HFFc6 (cell line): ENCODE results near the gene PAX4. TPM values are rescaled to one million over a fixed set of nuclear protein-coding genes. Genes with fewer than 3 reads are reported as not detected.
A peak's percentile ranks its signal among the peaks of the same experiment; 100 is the strongest.

ENCODE experiments used
- DNase-seq: peaks from one replicate; pipeline ENCODE4 v3.0.0-alpha.2; 2018
- H3K27ac Mint-ChIP-seq: 2 replicates; pipeline ENCODE4 v1.8.0; 2020; ENCODE audit warnings: mild to moderate bottlenecking, mixed read lengths
- H3K27me3 Mint-ChIP-seq: 2 replicates; pipeline ENCODE4 v1.8.0; 2021; ENCODE audit warnings: mild to moderate bottlenecking, moderate library complexity, mixed read lengths; ENCODE audit not compliant: insufficient read depth
- H3K36me3 Mint-ChIP-seq: 2 replicates; pipeline ENCODE4 v1.8.0; 2021; ENCODE audit warnings: low read depth, mixed read lengths
- H3K4me1 Mint-ChIP-seq: 2 replicates; pipeline ENCODE4 v1.8.0; 2020; ENCODE audit warnings: low read depth, mixed read lengths
- H3K4me3 Mint-ChIP-seq: 2 replicates; pipeline ENCODE4 v1.8.0; 2020; ENCODE audit warnings: mild to moderate bottlenecking, moderate library complexity, mixed read lengths
- H3K9me3 Mint-ChIP-seq: 2 replicates; pipeline ENCODE4 v1.8.0; 2020; ENCODE audit warnings: mild to moderate bottlenecking, mixed read lengths
- total RNA-seq, 6 experiments: library from RNA; stranded (reverse); fragmentation: NEBNext Ultra II Directional; extraction: Animal tissue kit (Norgen Biotek cat#: 25700); gene quantifications; 2 replicates in 1 of 6; 3 replicates in 5 of 6; pipeline ENCODE4 v1.2.3, GENCODE V29; 2021
- TF ChIP-seq, protein P1 (sequence below): fragments of 200-600 bp; sonication (generic); IDR thresholded peaks from 2 replicates; pipeline ENCODE4 v1.5.0; 2021; ENCODE audit warnings: antibody characterized with exemption, mild to moderate bottlenecking

The PAX4 gene
- total RNA-seq, 6 experiments from 2014 or later, result not detected

DNA sequence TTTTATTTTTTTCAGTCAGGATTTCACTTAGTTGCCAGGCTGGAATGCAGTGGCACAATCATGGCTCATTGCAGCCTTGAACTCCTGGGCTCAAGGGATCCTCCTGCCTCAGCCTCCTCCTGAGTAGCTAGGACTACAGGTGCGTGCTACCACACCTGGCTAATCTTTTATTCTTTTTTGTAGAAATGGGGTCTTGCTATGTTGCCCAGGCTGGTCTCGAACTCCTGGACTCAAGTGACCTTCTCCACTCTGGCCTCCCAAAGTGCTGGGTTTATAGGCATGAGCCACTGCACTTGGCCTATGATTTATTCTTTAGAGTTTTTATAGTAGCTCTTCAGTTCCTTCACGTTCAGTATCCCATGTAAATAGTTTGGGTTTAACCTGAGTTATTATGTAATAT lies 39.6 kb upstream of the PAX4 start:
- Mint-ChIP-seq H3K4me3 (no peak overlapping the region), H3K27me3 (peaks cover 1% of the 10 kb centered on the region; the same call in 1 of the 2 replicates), H3K36me3 (peaks cover 31% of the 10 kb centered on the region)

DNA sequence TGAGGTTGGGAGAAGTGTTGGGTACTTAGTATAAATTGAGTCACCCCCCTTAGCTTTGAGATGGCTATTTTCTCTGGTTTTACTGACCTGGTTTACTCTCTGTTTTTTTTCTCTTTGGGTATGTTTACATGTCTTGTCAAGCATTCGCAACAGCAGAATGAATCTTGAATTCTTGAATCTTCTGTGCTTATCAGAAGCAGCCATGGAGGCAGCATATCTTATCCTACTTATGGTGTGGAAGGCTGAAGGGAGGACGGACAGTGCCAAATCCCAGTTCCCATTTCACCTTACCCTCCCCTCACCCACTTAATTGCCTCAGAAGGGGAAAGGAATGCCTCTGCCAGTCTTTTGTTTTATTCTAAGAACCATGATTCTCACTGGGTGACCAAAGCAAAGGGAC lies 37.8 kb upstream of the PAX4 start:
- Mint-ChIP-seq H3K9me3 (no peaks in the 10 kb centered on the region), H3K27ac (0 out of 2 replicates have a peak overlapping the region, but pooled peaks have one; percentile 5), H3K4me1 (peaks cover 67% of the 10 kb centered on the region), H3K4me3 (peak overlapping the region; percentile 93; the same call in 1 of the 2 replicates), H3K36me3 (peaks cover 25% of the 10 kb centered on the region), H3K27me3 (peaks cover 3% of the 10 kb centered on the region; the same call in 1 of the 2 replicates)
- TF ChIP-seq, protein P1, sequence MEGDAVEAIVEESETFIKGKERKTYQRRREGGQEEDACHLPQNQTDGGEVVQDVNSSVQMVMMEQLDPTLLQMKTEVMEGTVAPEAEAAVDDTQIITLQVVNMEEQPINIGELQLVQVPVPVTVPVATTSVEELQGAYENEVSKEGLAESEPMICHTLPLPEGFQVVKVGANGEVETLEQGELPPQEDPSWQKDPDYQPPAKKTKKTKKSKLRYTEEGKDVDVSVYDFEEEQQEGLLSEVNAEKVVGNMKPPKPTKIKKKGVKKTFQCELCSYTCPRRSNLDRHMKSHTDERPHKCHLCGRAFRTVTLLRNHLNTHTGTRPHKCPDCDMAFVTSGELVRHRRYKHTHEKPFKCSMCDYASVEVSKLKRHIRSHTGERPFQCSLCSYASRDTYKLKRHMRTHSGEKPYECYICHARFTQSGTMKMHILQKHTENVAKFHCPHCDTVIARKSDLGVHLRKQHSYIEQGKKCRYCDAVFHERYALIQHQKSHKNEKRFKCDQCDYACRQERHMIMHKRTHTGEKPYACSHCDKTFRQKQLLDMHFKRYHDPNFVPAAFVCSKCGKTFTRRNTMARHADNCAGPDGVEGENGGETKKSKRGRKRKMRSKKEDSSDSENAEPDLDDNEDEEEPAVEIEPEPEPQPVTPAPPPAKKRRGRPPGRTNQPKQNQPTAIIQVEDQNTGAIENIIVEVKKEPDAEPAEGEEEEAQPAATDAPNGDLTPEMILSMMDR, result no peak
- DNase-seq, result no peak

More for the DNA sequence above, 39.6 kb upstream of the PAX4 start:
- Mint-ChIP-seq H3K4me1 (peaks cover 74% of the 10 kb centered on the region), H3K9me3 (no peaks in the 10 kb centered on the region), H3K27ac (no peak overlapping the region)
- no peak for DNase-seq
- TF ChIP-seq, protein P1, result no peak

DNA sequence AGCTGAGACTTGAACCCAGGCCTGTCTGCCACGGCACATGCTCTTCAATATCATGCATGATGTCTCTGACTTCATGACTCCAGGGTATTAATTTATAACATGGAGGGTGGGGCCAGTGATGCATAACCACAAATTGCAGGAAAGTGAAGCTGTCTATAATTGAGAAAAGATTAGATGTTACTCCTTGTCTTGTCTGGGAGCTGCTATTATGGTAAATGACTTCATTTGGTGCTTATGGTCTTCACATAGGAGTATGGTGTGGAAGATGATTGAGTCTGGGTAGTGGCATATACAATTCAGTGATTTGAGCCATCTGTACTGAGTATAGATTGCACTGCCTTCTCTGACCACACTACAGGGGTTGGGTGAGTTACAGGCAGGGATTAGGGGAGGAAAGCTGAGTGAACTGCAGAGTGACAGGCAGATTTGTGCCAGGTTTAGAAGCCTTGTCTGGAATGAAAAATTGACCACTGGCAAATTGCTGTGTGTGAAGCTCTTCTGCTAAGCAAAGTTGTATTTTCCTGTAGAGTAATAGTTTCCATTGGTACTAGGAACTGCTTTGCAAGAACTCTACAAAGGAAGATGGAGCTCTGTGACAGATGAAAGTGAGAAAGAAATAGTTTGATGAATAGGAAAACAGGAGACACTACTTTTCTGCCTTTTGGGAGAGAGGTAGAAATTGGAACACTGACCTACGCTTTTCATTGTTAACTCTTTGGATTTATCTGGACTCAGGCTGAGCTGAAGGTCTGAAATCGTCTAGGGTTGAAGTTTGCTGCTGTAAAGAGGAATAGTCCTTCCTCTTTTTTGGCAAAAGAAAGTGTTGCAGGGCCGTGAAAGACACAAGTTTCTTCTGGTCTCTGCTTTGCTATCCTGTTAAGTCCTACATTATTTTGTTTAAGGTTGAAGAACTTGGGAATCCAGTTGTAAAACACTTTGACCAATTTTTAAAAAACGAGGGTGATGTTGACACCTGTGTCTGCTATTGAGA lies 36.8 kb upstream of the PAX4 start:
- Mint-ChIP-seq H3K36me3 (peaks cover 25% of the 10 kb centered on the region), H3K27ac (peak overlapping the region; percentile 52), H3K4me3 (peak overlapping the region; percentile 93), H3K4me1 (peaks cover 57% of the 10 kb centered on the region), H3K9me3 (no peaks in the 10 kb centered on the region), H3K27me3 (peaks cover 3% of the 10 kb centered on the region; the same call in 1 of the 2 replicates)
- no peak for DNase-seq
- TF ChIP-seq, protein P1, result no peak; the same call in 1 of the 2 replicates

DNA sequence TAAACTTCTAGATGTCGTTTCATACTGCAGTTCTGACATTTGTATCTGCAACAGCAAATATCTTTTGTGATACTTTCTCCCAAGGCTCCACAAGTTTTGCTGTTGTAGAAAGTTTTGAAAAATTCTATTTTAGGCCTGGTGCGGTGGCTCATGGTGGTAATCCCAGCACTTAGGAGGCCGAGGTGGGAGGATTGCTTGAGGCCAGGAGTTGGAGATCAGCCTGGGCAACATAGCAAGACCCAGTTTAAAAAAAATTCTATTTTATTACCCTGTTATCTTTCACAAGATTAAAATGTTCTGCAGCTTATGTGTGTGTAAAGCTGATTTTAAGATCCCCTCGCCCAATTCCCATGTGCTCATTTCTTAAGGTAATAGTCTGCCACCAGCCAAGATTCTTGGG lies 35.5 kb upstream of the PAX4 start:
- peaks cover 25% of the 10 kb centered on the region for H3K36me3 Mint-ChIP-seq
- H3K4me3 Mint-ChIP-seq, result peak overlapping the region; percentile 93
- peak overlapping the region; percentile 98 for H3K27ac Mint-ChIP-seq
- no peak for DNase-seq
- H3K9me3 Mint-ChIP-seq, result no peaks in the 10 kb centered on the region
- TF ChIP-seq, protein P1, result no peak
- H3K27me3 Mint-ChIP-seq, result peaks cover 3% of the 10 kb centered on the region; the same call in 1 of the 2 replicates
- peaks cover 44% of the 10 kb centered on the region for H3K4me1 Mint-ChIP-seq

DNA sequence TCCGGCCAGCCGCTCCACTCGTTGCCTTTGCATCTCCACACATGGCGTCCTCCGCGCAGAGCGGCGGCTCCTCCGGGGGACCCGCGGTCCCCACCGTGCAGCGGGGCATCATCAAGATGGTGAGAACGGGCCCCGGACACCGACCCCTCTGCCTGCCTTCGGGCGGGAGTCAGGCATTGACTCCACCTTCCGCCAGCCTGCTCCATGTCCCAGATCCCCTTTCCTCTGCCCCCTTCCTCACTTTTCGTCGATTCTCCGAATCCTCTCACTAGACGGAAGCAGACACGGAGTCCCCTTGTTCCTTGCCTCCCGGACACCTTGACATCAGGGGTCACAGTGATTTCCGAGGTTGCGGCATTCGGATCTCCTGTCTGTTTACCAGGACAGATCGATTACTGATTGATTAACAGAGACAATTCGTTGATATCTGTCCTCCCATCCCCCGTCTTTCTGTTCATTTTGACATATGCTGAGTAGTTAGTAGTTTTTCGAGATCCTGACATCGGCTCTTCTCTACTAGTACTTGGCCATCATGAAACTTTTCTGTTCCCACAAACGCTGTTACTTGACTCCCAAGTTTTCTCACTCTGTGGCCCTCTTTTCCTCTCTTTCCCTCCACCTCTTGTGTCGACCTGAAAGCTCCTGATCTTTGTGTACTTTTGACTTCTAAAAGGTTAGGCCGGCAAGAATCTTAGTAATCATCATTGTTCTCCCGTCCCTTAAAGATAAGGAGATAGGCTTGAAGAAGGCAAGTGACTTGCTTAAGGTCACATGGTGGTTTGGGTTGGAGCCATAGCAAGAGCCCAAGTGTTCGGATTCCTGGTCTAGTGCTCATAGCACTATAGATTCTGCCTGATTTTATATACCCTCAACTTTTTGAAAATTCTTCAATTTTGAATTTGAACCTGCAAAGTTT lies 34.6 kb upstream of the PAX4 start:
- H3K27ac Mint-ChIP-seq, result peak overlapping the region; percentile 98
- H3K27me3 Mint-ChIP-seq, result peaks cover 3% of the 10 kb centered on the region; the same call in 1 of the 2 replicates
- H3K4me3 Mint-ChIP-seq, result peak overlapping the region; percentile 93
- peaks cover 25% of the 10 kb centered on the region for H3K36me3 Mint-ChIP-seq
- peak; percentile 58 for DNase-seq
- H3K9me3 Mint-ChIP-seq, result no peaks in the 10 kb centered on the region
- H3K4me1 Mint-ChIP-seq, result peaks cover 43% of the 10 kb centered on the region
- TF ChIP-seq, protein P1, result 0 out of 2 replicates have a peak, but pooled peaks have one; percentile 6
